SK-N-SH treated with all-trans-retinoic acid at 6 μM for 48 hours (cell line): ENCODE measurements around the gene POLR3K.

ENCODE experiments used
- ATAC-seq: fragments of 200-7000 bp; cut with Tn5 transposase; 3 replicates; pipeline ENCODE4 v1.9.1; 2020; ENCODE audit warnings: mild to moderate bottlenecking, moderate library complexity
- ARNTL ChIP-seq: fragments of 450-650 bp; formaldehyde crosslinking; IDR thresholded peaks from 2 replicates; pipeline ENCODE4 v1.5.0; 2020; ENCODE audit warnings: low read depth, mild to moderate bottlenecking, moderate library complexity, borderline replicate concordance
- BACH2 ChIP-seq: fragments of 250-450 bp; sonication (Bioruptor Pico); IDR thresholded peaks from 2 replicates; pipeline ENCODE4 v1.9.0; 2021; ENCODE audit warnings: mild to moderate bottlenecking, borderline replicate concordance
- CSDC2 ChIP-seq: fragments of 250-450 bp; sonication (Bioruptor Pico); IDR thresholded peaks from 2 replicates; pipeline ENCODE4 v1.5.0; 2020; ENCODE audit warnings: mild to moderate bottlenecking, moderate library complexity
- ESRRG ChIP-seq: fragments of 250-450 bp; sonication (Bioruptor Pico); IDR thresholded peaks from 2 replicates; pipeline ENCODE4 v1.6.1; 2021; ENCODE audit warnings: mild to moderate bottlenecking
- ISL1 ChIP-seq: fragments of 250-450 bp; sonication (Bioruptor Pico); IDR thresholded peaks from 2 replicates; pipeline ENCODE4 v2.1.2; 2022; ENCODE audit warnings: mild to moderate bottlenecking, moderate library complexity
- OSR1 ChIP-seq: fragments of 250-450 bp; sonication (Bioruptor Pico); IDR thresholded peaks from 2 replicates; pipeline ENCODE4 v1.8.0; 2022; ENCODE audit warnings: moderate library complexity, mild to moderate bottlenecking, inconsistent platforms
- RARB ChIP-seq: fragments of 250-450 bp; sonication (Bioruptor Pico); IDR thresholded peaks from 2 replicates; pipeline ENCODE4 v1.8.0; 2021; ENCODE audit warnings: mild to moderate bottlenecking, moderate library complexity
- SNAI2 ChIP-seq: fragments of 250-450 bp; sonication (Bioruptor Pico); IDR thresholded peaks from 2 replicates; pipeline ENCODE4 v1.5.0; 2020; ENCODE audit warnings: mild to moderate bottlenecking, moderate library complexity
- TCF4 ChIP-seq: fragments of 250-450 bp; sonication (Bioruptor Pico); IDR thresholded peaks from 2 replicates; pipeline ENCODE4 v1.8.0; 2021; ENCODE audit warnings: mild to moderate bottlenecking, moderate library complexity, borderline replicate concordance
- TOX ChIP-seq: fragments of 250-450 bp; sonication (Bioruptor Pico); IDR thresholded peaks from 2 replicates; pipeline ENCODE4 v1.8.0; 2021; ENCODE audit warnings: mild to moderate bottlenecking, moderate library complexity, borderline replicate concordance
- ZC3H10 ChIP-seq: fragments of 250-450 bp; sonication (Bioruptor Pico); IDR thresholded peaks from 2 replicates; pipeline ENCODE4 v1.5.1; 2021; ENCODE audit warnings: mild to moderate bottlenecking, moderate library complexity
- ZFP3 ChIP-seq: fragments of 250-450 bp; sonication (Bioruptor Pico); IDR thresholded peaks from 2 replicates; pipeline ENCODE4 v1.5.0; 2020; ENCODE audit warnings: mild to moderate bottlenecking, moderate library complexity
- ZFP30 ChIP-seq: fragments of 450-650 bp; formaldehyde crosslinking; IDR thresholded peaks from 2 replicates; pipeline ENCODE4 v1.5.0; 2022; ENCODE audit warnings: mild to moderate bottlenecking, moderate library complexity
- ZNF565 ChIP-seq: fragments of 450-650 bp; formaldehyde crosslinking; conservative IDR thresholded peaks from 2 replicates; pipeline ENCODE4 v1.5.0; 2020; ENCODE audit warnings: low read depth, mild to moderate bottlenecking, moderate library complexity
- ZNF70 ChIP-seq: fragments of 450-650 bp; formaldehyde crosslinking; IDR thresholded peaks from 2 replicates; pipeline ENCODE4 v1.5.0; 2020; ENCODE audit warnings: mild to moderate bottlenecking, moderate library complexity
- ZNF8 ChIP-seq: fragments of 450-650 bp; formaldehyde crosslinking; IDR thresholded peaks from 2 replicates; pipeline ENCODE4 v1.5.0; 2020; ENCODE audit warnings: mild to moderate bottlenecking, moderate library complexity
- TF ChIP-seq, protein P1 (sequence below): fragments of 250-450 bp; sonication (Bioruptor Pico); IDR thresholded peaks from 2 replicates; pipeline ENCODE4 v1.5.0; 2020; ENCODE audit warnings: mild to moderate bottlenecking, moderate library complexity
- TF ChIP-seq, protein P2 (sequence below): fragments of 250-450 bp; sonication (Bioruptor Pico); IDR thresholded peaks from 2 replicates; pipeline ENCODE4 v1.8.0; 2021; ENCODE audit warnings: low read depth, mild to moderate bottlenecking, moderate library complexity, borderline replicate concordance
- TF ChIP-seq, protein P3 (sequence below): fragments of 250-450 bp; sonication (Bioruptor Pico); IDR thresholded peaks from 2 replicates; pipeline ENCODE4 v1.8.0; 2020; ENCODE audit warnings: mild to moderate bottlenecking, moderate library complexity, borderline replicate concordance
- TF ChIP-seq, protein P4 (sequence below): fragments of 250-450 bp; sonication (Bioruptor Pico); IDR thresholded peaks from 2 replicates; pipeline ENCODE4 v1.5.1; 2021; ENCODE audit warnings: mild to moderate bottlenecking, moderate library complexity

Gene POLR3K

DNA sequence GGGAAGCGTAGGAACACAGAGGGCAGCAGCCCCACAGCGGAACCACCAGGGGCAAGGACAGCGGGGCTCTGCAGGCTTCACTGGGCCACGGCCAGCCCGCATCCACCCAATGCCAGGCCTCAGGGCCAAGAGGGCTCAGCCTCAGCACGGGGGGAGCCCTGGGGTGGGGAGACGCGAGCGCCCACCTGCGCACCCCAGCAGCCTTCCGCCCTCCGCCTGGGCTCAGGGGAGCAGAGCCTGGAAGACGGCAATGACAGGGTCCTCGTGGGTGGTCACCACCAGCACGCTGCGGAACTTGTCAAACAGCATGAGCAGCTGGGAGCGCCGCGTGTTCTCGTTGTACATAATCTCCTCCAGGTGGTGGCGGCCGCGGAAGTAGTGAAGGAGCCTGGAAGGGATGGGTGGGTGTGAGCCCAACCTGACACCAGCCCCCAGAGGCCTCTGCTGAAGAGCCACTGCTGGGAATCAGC, 33.1 kb upstream of the POLR3K start:
- ATAC-seq: no peak
- TF ChIP-seq RARB (CRISPR knock-in tag) (no peak), ISL1 (CRISPR knock-in tag) (no peak), ESRRG (CRISPR knock-in tag) (no peak), TCF4 (no peak), ZFP3 (CRISPR knock-in tag) (no peak), ZC3H10 (CRISPR knock-in tag) (no peak)
- TF ChIP-seq, protein P1, sequence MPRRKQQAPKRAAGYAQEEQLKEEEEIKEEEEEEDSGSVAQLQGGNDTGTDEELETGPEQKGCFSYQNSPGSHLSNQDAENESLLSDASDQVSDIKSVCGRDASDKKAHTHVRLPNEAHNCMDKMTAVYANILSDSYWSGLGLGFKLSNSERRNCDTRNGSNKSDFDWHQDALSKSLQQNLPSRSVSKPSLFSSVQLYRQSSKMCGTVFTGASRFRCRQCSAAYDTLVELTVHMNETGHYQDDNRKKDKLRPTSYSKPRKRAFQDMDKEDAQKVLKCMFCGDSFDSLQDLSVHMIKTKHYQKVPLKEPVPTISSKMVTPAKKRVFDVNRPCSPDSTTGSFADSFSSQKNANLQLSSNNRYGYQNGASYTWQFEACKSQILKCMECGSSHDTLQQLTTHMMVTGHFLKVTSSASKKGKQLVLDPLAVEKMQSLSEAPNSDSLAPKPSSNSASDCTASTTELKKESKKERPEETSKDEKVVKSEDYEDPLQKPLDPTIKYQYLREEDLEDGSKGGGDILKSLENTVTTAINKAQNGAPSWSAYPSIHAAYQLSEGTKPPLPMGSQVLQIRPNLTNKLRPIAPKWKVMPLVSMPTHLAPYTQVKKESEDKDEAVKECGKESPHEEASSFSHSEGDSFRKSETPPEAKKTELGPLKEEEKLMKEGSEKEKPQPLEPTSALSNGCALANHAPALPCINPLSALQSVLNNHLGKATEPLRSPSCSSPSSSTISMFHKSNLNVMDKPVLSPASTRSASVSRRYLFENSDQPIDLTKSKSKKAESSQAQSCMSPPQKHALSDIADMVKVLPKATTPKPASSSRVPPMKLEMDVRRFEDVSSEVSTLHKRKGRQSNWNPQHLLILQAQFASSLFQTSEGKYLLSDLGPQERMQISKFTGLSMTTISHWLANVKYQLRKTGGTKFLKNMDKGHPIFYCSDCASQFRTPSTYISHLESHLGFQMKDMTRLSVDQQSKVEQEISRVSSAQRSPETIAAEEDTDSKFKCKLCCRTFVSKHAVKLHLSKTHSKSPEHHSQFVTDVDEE (CRISPR knock-in tag): no peak
- TF ChIP-seq, protein P2, sequence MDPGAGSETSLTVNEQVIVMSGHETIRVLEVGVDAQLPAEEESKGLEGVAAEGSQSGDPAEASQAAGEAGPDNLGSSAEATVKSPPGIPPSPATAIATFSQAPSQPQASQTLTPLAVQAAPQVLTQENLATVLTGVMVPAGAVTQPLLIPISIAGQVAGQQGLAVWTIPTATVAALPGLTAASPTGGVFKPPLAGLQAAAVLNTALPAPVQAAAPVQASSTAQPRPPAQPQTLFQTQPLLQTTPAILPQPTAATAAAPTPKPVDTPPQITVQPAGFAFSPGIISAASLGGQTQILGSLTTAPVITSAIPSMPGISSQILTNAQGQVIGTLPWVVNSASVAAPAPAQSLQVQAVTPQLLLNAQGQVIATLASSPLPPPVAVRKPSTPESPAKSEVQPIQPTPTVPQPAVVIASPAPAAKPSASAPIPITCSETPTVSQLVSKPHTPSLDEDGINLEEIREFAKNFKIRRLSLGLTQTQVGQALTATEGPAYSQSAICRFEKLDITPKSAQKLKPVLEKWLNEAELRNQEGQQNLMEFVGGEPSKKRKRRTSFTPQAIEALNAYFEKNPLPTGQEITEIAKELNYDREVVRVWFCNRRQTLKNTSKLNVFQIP: no peak
- TF ChIP-seq, protein P3, sequence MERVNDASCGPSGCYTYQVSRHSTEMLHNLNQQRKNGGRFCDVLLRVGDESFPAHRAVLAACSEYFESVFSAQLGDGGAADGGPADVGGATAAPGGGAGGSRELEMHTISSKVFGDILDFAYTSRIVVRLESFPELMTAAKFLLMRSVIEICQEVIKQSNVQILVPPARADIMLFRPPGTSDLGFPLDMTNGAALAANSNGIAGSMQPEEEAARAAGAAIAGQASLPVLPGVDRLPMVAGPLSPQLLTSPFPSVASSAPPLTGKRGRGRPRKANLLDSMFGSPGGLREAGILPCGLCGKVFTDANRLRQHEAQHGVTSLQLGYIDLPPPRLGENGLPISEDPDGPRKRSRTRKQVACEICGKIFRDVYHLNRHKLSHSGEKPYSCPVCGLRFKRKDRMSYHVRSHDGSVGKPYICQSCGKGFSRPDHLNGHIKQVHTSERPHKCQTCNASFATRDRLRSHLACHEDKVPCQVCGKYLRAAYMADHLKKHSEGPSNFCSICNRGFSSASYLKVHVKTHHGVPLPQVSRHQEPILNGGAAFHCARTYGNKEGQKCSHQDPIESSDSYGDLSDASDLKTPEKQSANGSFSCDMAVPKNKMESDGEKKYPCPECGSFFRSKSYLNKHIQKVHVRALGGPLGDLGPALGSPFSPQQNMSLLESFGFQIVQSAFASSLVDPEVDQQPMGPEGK: no peak

DNA sequence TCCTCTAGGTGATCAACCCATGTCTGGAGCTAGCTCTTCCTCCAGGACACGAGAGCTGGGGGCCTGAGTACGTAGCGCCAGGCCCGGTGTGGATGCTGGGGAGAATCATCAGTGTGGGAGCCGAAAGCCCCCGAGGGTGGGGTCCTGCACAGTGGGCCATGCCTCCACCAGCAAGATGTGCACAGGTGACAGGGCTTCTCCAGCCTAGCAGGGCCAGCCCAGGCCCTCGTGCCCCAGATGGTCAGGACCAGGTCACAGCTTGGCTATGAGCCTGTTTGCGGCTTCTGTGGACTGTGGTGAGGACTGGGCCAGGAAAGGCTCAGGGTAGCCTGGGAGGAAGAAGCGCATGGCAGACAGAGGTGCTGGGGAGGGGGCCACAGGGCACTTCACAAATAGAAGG, 32.5 kb upstream of the POLR3K start:
- no peak for ATAC-seq
- TF ChIP-seq ZNF565 (CRISPR knock-in tag): no peak
- no peak for TF ChIP-seq TCF4
- TF ChIP-seq, protein P1 (CRISPR knock-in tag): no peak
- TF ChIP-seq ZNF70 (CRISPR knock-in tag): no peak
- TF ChIP-seq CSDC2 (CRISPR knock-in tag): no peak
- no peak for TF ChIP-seq ARNTL (CRISPR knock-in tag)
- TF ChIP-seq ISL1 (CRISPR knock-in tag): no peak
- TF ChIP-seq RARB (CRISPR knock-in tag): no peak
- no peak for TF ChIP-seq OSR1 (CRISPR knock-in tag)
- no peak for TF ChIP-seq ZC3H10 (CRISPR knock-in tag)
- TF ChIP-seq SNAI2: no peak
- no peak for TF ChIP-seq ZNF8 (CRISPR knock-in tag)
- TF ChIP-seq BACH2: no peak
- no peak for TF ChIP-seq ESRRG (CRISPR knock-in tag)
- no peak for TF ChIP-seq ZFP3 (CRISPR knock-in tag)
- TF ChIP-seq, protein P2: no peak
- no peak for TF ChIP-seq ZFP30 (CRISPR knock-in tag)
- TF ChIP-seq, all 23 proteins: peak for 0

DNA sequence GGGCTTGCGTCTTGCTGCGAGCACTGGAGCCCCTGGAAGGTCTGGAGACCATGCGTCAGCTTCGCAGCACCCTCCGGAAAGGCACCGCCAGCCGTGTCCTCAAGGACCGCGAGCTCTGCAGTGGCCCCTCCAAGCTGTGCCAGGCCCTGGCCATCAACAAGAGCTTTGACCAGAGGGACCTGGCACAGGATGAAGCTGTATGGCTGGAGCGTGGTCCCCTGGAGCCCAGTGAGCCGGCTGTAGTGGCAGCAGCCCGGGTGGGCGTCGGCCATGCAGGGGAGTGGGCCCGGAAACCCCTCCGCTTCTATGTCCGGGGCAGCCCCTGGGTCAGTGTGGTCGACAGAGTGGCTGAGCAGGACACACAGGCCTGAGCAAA, 32.0 kb upstream of the POLR3K start:
- TF ChIP-seq ZNF565 (CRISPR knock-in tag) (no peak), ISL1 (CRISPR knock-in tag) (no peak), ZNF70 (CRISPR knock-in tag) (no peak), TOX (CRISPR knock-in tag) (no peak), CSDC2 (CRISPR knock-in tag) (no peak)
- TF ChIP-seq, protein P2: no peak
- TF ChIP-seq, protein P4, sequence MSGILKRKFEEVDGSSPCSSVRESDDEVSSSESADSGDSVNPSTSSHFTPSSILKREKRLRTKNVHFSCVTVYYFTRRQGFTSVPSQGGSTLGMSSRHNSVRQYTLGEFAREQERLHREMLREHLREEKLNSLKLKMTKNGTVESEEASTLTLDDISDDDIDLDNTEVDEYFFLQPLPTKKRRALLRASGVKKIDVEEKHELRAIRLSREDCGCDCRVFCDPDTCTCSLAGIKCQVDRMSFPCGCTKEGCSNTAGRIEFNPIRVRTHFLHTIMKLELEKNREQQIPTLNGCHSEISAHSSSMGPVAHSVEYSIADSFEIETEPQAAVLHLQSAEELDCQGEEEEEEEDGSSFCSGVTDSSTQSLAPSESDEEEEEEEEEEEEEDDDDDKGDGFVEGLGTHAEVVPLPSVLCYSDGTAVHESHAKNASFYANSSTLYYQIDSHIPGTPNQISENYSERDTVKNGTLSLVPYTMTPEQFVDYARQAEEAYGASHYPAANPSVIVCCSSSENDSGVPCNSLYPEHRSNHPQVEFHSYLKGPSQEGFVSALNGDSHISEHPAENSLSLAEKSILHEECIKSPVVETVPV (CRISPR knock-in tag): no peak
- ATAC-seq: no peak
